ENCODE measurements around the gene MILR1. TPM values are rescaled to one million over a fixed set of nuclear protein-coding genes. Genes with fewer than 3 reads are reported as not detected.

Gene MILR1
- total RNA-seq, 4 donors from 2014 or later = 2.3 to 14.6 (median 6.8) TPM; not detected in 1

DNA sequence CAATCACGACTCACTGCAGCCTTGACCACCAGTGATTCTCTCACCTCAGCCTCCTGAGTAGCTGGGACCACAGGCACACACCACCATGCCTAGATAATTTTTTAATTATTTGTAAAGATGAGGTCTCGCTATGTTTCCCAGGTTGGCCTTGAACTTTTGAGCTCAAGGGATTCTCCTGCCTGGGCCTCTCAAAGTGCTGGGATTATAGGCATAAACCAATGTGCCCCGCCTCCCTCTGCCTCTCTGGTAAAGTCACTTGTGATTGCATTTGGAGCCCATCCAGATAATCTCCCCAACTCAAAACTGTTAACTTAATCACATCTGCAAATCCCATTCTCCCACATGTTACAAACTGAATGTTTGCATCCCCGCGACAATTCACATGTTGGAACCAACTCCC, 46.4 kb upstream of the MILR1 start:
- no peak overlapping the region for H3K27ac ChIP-seq
- no peaks in the 10 kb centered on the region for H3K9me3 ChIP-seq
- H3K4me3 ChIP-seq (replicated peaks in 1 of 3) = no peak overlapping the region
- no peak for TF ChIP-seq POLR2A (IDR thresholded peaks at IDR 0.05)
- TF ChIP-seq, protein P1, sequence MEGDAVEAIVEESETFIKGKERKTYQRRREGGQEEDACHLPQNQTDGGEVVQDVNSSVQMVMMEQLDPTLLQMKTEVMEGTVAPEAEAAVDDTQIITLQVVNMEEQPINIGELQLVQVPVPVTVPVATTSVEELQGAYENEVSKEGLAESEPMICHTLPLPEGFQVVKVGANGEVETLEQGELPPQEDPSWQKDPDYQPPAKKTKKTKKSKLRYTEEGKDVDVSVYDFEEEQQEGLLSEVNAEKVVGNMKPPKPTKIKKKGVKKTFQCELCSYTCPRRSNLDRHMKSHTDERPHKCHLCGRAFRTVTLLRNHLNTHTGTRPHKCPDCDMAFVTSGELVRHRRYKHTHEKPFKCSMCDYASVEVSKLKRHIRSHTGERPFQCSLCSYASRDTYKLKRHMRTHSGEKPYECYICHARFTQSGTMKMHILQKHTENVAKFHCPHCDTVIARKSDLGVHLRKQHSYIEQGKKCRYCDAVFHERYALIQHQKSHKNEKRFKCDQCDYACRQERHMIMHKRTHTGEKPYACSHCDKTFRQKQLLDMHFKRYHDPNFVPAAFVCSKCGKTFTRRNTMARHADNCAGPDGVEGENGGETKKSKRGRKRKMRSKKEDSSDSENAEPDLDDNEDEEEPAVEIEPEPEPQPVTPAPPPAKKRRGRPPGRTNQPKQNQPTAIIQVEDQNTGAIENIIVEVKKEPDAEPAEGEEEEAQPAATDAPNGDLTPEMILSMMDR (IDR thresholded peaks at IDR 0.05) = no peak
- H3K27me3 ChIP-seq = no peaks in the 10 kb centered on the region
- WGBS, 2 donors = 97% methylated on average over 5 of the region's 5 CpGs
- peaks cover 0 to 9% of the 10 kb centered on the region in 2 donors for H3K4me1 ChIP-seq
- no peak for DNase-seq
- H3K36me3 ChIP-seq = no peaks in the 10 kb centered on the region
- intact Hi-C loops (cut with DNase I) = no loop called here

DNA sequence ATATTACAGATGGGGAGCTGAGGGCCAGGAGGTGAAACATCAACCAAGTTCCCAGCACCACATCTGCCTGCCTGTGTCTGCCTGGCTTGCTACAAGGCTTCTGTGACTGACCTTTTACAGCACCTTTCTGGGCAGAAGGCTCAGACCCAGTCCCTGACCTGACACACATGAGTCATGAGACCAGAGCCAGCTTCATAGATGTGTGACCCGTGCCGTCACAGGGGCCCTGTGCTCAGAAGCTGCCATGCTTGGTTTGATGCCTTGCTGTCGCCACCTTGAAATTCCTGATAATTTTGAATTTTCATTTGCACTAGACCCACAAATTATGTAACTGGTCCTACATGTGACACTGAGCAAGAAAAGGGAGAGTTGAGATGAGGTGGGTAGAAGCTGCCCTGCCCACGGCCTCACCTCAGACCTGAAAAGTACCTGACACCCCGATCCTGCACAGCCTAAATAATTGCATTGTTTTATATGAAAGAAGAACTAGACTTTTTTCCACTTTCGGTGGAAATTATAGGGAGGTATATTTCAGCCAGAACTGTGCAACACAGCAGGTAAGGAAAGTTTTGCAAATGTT, 44.9 kb upstream of the MILR1 start:
- no peaks in the 10 kb centered on the region for H3K36me3 ChIP-seq
- H3K4me1 ChIP-seq = peaks cover 4 to 13% of the 10 kb centered on the region in 2 donors
- TF ChIP-seq POLR2A (IDR thresholded peaks at IDR 0.05) = no peak
- TF ChIP-seq, protein P1 (IDR thresholded peaks at IDR 0.05) = no peak
- no peak overlapping the region for H3K4me3 ChIP-seq (replicated peaks in 1 of 3)
- no peak overlapping the region for H3K27ac ChIP-seq
- 94 to 96% methylated on average over 6 of the region's 6 CpGs for WGBS, 2 donors
- intact Hi-C loops (cut with DNase I) = no loop called here
- no peaks in the 10 kb centered on the region for H3K27me3 ChIP-seq
- no peaks in the 10 kb centered on the region for H3K9me3 ChIP-seq
- no peak for DNase-seq

DNA sequence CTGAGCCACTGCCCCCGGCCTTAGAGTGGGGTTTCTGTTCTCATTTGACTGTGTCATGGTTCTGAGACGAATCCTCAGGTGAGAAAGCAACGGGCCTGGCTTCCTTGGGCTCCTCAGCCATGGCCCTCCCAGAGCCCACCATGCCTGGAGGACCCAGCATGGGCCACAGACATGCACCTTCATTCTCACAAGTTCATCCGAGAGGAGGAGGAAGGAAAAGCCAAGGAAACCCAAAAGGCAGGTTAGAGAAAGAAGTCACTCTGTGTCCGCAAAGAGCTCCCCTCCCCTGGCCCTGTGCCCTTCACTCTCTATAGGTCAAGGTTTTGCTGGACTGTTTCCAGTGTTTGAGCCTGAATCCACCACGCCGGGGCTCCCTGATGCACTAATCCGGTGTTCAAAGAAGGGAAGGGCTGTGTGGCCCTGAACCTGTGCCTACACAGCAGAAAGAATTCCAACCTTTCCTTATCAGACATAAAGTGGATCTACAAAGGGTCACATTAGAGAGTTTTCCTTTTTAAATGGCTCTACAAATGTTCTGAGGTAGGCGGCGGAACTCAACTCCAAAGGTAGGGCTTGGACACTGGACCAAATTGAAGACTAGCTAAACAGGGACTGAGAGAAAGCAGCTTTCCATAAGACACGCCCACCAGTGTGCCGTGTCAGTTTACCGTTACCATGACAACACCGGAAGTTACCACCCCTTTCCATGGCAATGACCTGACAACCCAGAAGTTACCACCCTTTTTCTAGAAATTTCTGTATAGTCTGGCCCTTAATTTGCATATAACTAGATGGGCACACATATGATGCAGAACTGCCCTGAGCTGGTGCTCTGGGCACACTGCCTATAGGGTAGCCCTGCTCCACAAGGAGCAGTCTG, 42.4 kb upstream of the MILR1 start:
- Histone ChIP-seq H3K27me3 (no peaks in the 10 kb centered on the region), H3K36me3 (no peaks in the 10 kb centered on the region), H3K4me1 (peaks cover 11 to 39% of the 10 kb centered on the region in 2 donors), H3K9me3 (no peaks in the 10 kb centered on the region), H3K27ac (no peak overlapping the region), H3K4me3 (replicated peaks in 1 of 3) (no peak overlapping the region)
- TF ChIP-seq, protein P1 (IDR thresholded peaks at IDR 0.05) = no peak
- TF ChIP-seq POLR2A (IDR thresholded peaks at IDR 0.05) = no peak
- DNase-seq = no peak
- intact Hi-C loops (cut with DNase I) = no loop called here
- 85 to 86% methylated on average over 14 of the region's 14 CpGs for WGBS, 2 donors

DNA sequence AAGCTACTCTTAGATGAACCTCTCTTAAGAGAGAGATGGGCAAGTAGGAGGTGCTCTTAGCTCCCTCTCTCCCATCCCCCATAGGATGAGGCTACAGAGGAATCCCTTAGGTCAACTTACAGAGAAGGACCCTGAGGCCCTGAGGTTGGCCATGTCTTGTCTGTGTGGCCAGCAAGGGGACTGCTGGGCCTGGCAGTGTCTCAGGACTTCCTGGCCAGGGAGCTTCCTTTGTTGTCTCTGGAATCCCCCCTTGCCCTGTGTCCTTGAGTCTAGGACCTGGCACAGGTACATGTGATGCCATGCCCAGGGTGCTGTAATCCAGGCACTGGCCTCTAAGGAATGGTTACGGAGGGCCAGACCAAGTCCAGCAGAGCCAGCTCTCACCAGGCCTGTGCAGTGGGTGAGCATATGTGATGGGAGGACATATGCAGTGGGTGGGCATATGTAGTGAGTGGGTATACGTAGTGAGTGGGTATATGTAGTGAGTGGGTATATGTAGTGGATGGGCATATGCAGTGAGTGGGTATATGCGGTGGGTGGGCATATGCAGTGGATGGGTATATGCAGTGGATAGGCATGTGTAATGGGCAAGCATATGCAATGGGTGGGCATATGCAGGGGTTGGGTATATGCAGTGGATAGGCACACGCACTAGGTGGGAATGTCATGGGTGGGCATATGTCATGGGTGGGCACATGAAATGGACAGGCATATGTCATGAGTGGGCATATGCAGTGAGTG, 38.0 kb upstream of the MILR1 start:
- 83 to 95% methylated on average over 4 of the region's 4 CpGs for WGBS, 2 donors
- H3K27me3 ChIP-seq = no peaks in the 10 kb centered on the region
- DNase-seq = peak in 1 of 2 donors; percentile 12

More for the DNA sequence above, 38.0 kb upstream of the MILR1 start:
- Histone ChIP-seq H3K9me3 (no peaks in the 10 kb centered on the region), H3K4me1 (peaks cover 11 to 35% of the 10 kb centered on the region in 2 donors), H3K27ac (peak overlapping the region in 2 of 3 donors; percentile 11 to 49), H3K4me3 (replicated peaks in 1 of 3) (no peak overlapping the region), H3K36me3 (no peaks in the 10 kb centered on the region)
- TF ChIP-seq, protein P1 (IDR thresholded peaks at IDR 0.05) = no peak
- TF ChIP-seq POLR2A (IDR thresholded peaks at IDR 0.05) = no peak
- intact Hi-C loops (cut with DNase I) = loop anchor here (5.0 kb wide), 1 partner anchor 89 kb away; no protein-coding TSS in a partner anchor

Data from thyroid gland (tissue), 4 donors.